H1 (cell line): Measurements from ENCODE around the gene POLR3A. TPM values are rescaled to one million over a fixed set of nuclear protein-coding genes. Genes with fewer than 3 reads are reported as not detected.

Source experiments
- CTCF ChIA-PET: fragments of 300-600 bp; sonication (Branson Sonifier 250); formaldehyde crosslinking; loops from one replicate; lab custom pipeline; 2021; ENCODE audit not compliant: partially characterized antibody; lab: Charles Lee
- POLR2A ChIA-PET: fragments of 300-600 bp; sonication (Branson Sonifier 250); formaldehyde crosslinking; loops from one replicate; lab custom pipeline; 2021; ENCODE audit warnings: inconsistent platforms; ENCODE audit not compliant: partially characterized antibody; lab: Charles Lee
- DNase-seq, 2 experiments: peaks; one replicate each; pipeline versions ENCODE4 v3.0.0 to v3.0.0-alpha.2; 2010 to 2022; ENCODE audit warnings: low spot score in 2 of 2, low read depth in 1 of 2, mixed read lengths in 1 of 2
- FAIRE-seq: peaks from 2 replicates; lab custom pipeline; 2011; peaks lifted over from hg19 to GRCh38; lab: Jason Lieb, UNC
- H2AFZ ChIP-seq: 2 replicates; pipeline ENCODE4 v1.8.1; 2012; ENCODE audit warnings: low read length, inconsistent platforms
- H2AK5ac ChIP-seq: 2 replicates; pipeline ENCODE4 v1.6.1; 2013; ENCODE audit warnings: low read depth, low read length
- H2BK120ac ChIP-seq: replicated peaks from 2 replicates; pipeline ENCODE3; 2013; ENCODE audit warnings: low read depth, low read length, inconsistent platforms
- H2BK12ac ChIP-seq: 2 replicates; pipeline ENCODE4 v1.6.1; 2013; ENCODE audit warnings: low read depth, low read length
- H2BK15ac ChIP-seq: 2 replicates; pipeline ENCODE4 v1.6.1; 2013; ENCODE audit warnings: low read length
- H2BK20ac ChIP-seq: 2 replicates; pipeline ENCODE4 v1.6.1; 2013; ENCODE audit warnings: low read length
- H2BK5ac ChIP-seq: 2 replicates; pipeline ENCODE4 v1.6.1; 2013; ENCODE audit warnings: low read depth, low read length
- H3K14ac ChIP-seq: 2 replicates; pipeline ENCODE4 v1.6.1; 2013; ENCODE audit warnings: inconsistent platforms; ENCODE audit not compliant: insufficient read length
- H3K18ac ChIP-seq: 2 replicates; pipeline ENCODE4 v1.6.1; 2013; ENCODE audit warnings: low read length; ENCODE audit errors: extremely low read depth
- H3K23ac ChIP-seq: 2 replicates; pipeline ENCODE4 v1.6.1; 2013; ENCODE audit warnings: inconsistent platforms; ENCODE audit not compliant: insufficient read length
- H3K23me2 ChIP-seq: 2 replicates; pipeline ENCODE4 v1.6.1; 2013; ENCODE audit warnings: low read depth, low read length
- H3K27ac ChIP-seq: 2 replicates; pipeline ENCODE4 v1.6.1; 2011; ENCODE audit warnings: low read depth, low read length, inconsistent platforms
- H3K27me3 ChIP-seq, 4 experiments: replicated peaks in 1 of 4; 1 replicate in 1 of 4; 2 replicates in 3 of 4; pipeline versions ENCODE4 v1.6.1 to v1.8.1; 2011 to 2013; ENCODE audit warnings: low read length in 3 of 4, mild to moderate bottlenecking in 3 of 4, inconsistent platforms in 2 of 4, mixed read lengths in 2 of 4, moderate library complexity in 1 of 4; ENCODE audit not compliant: control insufficient read depth in 3 of 4, insufficient read depth in 3 of 4; ENCODE audit errors: extremely low read depth in 1 of 4
- H3K36me3 ChIP-seq, 4 experiments: 2 replicates each; pipeline versions ENCODE4 v1.6.1 to v1.8.1; 2011 to 2013; ENCODE audit warnings: mild to moderate bottlenecking in 4 of 4, low read length in 3 of 4, moderate library complexity in 2 of 4, control low read depth in 1 of 4, inconsistent platforms in 1 of 4; ENCODE audit not compliant: insufficient read depth in 4 of 4, control insufficient read depth in 2 of 4
- H3K4ac ChIP-seq: replicated peaks from 2 replicates; pipeline ENCODE3; 2013; ENCODE audit warnings: low read length, low read depth, mixed read lengths, inconsistent platforms; ENCODE audit not compliant: insufficient read length
- H3K4me1 ChIP-seq, 4 experiments: replicated peaks in 1 of 4; 1 replicate in 1 of 4; 2 replicates in 3 of 4; pipeline versions ENCODE4 v1.6.1 to v1.8.1; 2011 to 2013; ENCODE audit warnings: low read length in 3 of 4, inconsistent platforms in 2 of 4, mixed read lengths in 1 of 4; ENCODE audit not compliant: insufficient read depth in 4 of 4, control insufficient read depth in 3 of 4
- H3K4me2 ChIP-seq, 2 experiments: 2 replicates each; pipeline versions ENCODE4 v1.6.1 to v1.8.1; 2011 to 2013; ENCODE audit warnings: low read depth in 2 of 2, low read length in 2 of 2, control low read depth in 1 of 2, inconsistent platforms in 1 of 2, mild to moderate bottlenecking in 1 of 2; ENCODE audit not compliant: insufficient read depth in 1 of 2
- H3K4me3 ChIP-seq, 4 experiments: fragments of 200-600, 300-600 bp in 1 of 4; sonication (generic), shearing (Covaris generic), sonication (Bioruptor Twin) in 1 of 4; 2 replicates each; pipeline versions ENCODE4 v1.5.1 to v1.8.1; 2011 to 2016; ENCODE audit warnings: low read length in 4 of 4, low read depth in 3 of 4, control low read depth in 2 of 4, inconsistent platforms in 2 of 4, mild to moderate bottlenecking in 2 of 4, mixed read lengths in 1 of 4, moderate library complexity in 1 of 4; ENCODE audit not compliant: insufficient read depth in 2 of 4; ENCODE audit errors: extremely low read depth in 1 of 4
- H3K56ac ChIP-seq: replicated peaks from 2 replicates; pipeline ENCODE3; 2013; ENCODE audit warnings: low read depth, mild to moderate bottlenecking, mixed read lengths, low read length, inconsistent platforms; ENCODE audit not compliant: insufficient read length
- H3K79me1 ChIP-seq: 2 replicates; pipeline ENCODE4 v1.6.1; 2013; ENCODE audit warnings: low read depth, low read length, control low read depth
- H3K79me2 ChIP-seq, 2 experiments: 2 replicates each; pipeline versions ENCODE4 v1.6.1 to v1.8.1; 2012 to 2013; ENCODE audit warnings: low read length in 2 of 2, mild to moderate bottlenecking in 2 of 2, inconsistent platforms in 1 of 2; ENCODE audit not compliant: insufficient read depth in 2 of 2, control insufficient read depth in 1 of 2
- H3K9ac ChIP-seq, 4 experiments: replicated peaks in 1 of 4; 1 replicate in 1 of 4; 2 replicates in 3 of 4; pipeline versions ENCODE4 v1.6.1 to v1.8.1; 2011 to 2013; ENCODE audit warnings: low read depth in 3 of 4, low read length in 3 of 4, control low read depth in 2 of 4, mild to moderate bottlenecking in 2 of 4, moderate library complexity in 2 of 4, inconsistent platforms in 1 of 4; ENCODE audit errors: extremely low read depth in 1 of 4
- H3K9me3 ChIP-seq, 2 experiments: 2 replicates each; pipeline versions ENCODE4 v1.6.1 to v1.8.1; 2012 to 2013; ENCODE audit warnings: mild to moderate bottlenecking in 2 of 2, moderate library complexity in 2 of 2, control low read depth in 1 of 2, inconsistent platforms in 1 of 2, low read depth in 1 of 2, low read length in 1 of 2, mixed read lengths in 1 of 2; ENCODE audit not compliant: insufficient read depth in 2 of 2
- H4K20me1 ChIP-seq, 2 experiments: replicated peaks in 1 of 2; 2 replicates each; pipeline versions ENCODE3 to v1.8.1; 2011 to 2013; ENCODE audit warnings: inconsistent platforms in 2 of 2, low read length in 2 of 2, mild to moderate bottlenecking in 1 of 2; ENCODE audit not compliant: insufficient read depth in 2 of 2, control insufficient read depth in 1 of 2
- H4K5ac ChIP-seq: 2 replicates; pipeline ENCODE4 v1.6.1; 2013; ENCODE audit warnings: low read length, low read depth, mixed read lengths, inconsistent platforms; ENCODE audit not compliant: insufficient read length
- H4K8ac ChIP-seq: 2 replicates; pipeline ENCODE4 v1.8.0; 2013; ENCODE audit warnings: mild to moderate bottlenecking, moderate library complexity, low read length, inconsistent platforms; ENCODE audit not compliant: insufficient read depth; ENCODE audit errors: extremely low read depth
- H4K91ac ChIP-seq: replicated peaks from 2 replicates; pipeline ENCODE3; 2013; ENCODE audit warnings: low read length, mixed read lengths, inconsistent platforms; ENCODE audit not compliant: insufficient read length
- KDM1A ChIP-seq: fragments of 200-600, 300-600 bp; sonication (generic); IDR thresholded peaks from 2 replicates; pipeline ENCODE4 v1.7.1; 2016; ENCODE audit warnings: mild to moderate bottlenecking, low read length, borderline replicate concordance
- POLR2AphosphoS5 ChIP-seq: IDR thresholded peaks from 2 replicates; pipeline ENCODE4 v1.6.1; 2011; ENCODE audit warnings: low read depth, low read length
- TEAD4 ChIP-seq: IDR thresholded peaks from 2 replicates; pipeline ENCODE4 v1.6.1; 2012; ENCODE audit warnings: low read depth, low read length, inconsistent platforms, mixed read lengths
- polyA plus RNA-seq, 7 experiments: library from polyadenylated mRNA; depleted of rRNA in 3 of 7; stranded (reverse) in 5 of 7; unstranded in 2 of 7; fragments of >200 nt in 5 of 7; fragments of 200-250 nt in 2 of 7; gene quantifications; 1 replicate in 5 of 7; 2 replicates in 1 of 7; 4 replicates in 1 of 7; pipeline versions ENCODE4 v1.2.1 to v1.2.3, GENCODE V29; 2011 to 2013; ENCODE audit warnings: missing spikeins in 2 of 7, mixed read lengths in 2 of 7
- total RNA-seq: library from RNA; stranded (reverse); fragmentation: NEBNext Ultra II Directional; extraction: Animal tissue kit (Norgen Biotek cat#: 25700); gene quantifications from 2 replicates; pipeline ENCODE4 v1.2.1, GENCODE V29; 2021

Gene POLR3A
- total and polyA plus RNA-seq, 2 of the 8 experiments (the other 6 are each of a cell fraction or from before 2014, with no cell fraction given): 11.3 to 38.6 TPM

- TF ChIP-seq TEAD4 (no peak), KDM1A (no peak), POLR2AphosphoS5 (0 out of 2 replicates have a peak, but pooled peaks have one; percentile 42)
- Histone ChIP-seq H2BK120ac (no peak overlapping the region), H3K18ac (no peak overlapping the region), H3K23ac (no peak overlapping the region), H2BK15ac (no peak overlapping the region), H3K79me2 (peaks cover 0 to 24% of the 10 kb centered on the region in 2 experiments; a peak in 2 of 4 replicates), H3K36me3 (peaks cover 15 to 39% (median 31%) of the 10 kb centered on the region in 4 experiments), H4K5ac (no peak overlapping the region), H2AK5ac (no peak overlapping the region), H3K79me1 (0 out of 2 replicates have a peak, but pooled peaks cover 9% of the 10 kb centered on the region), H4K8ac (no peak overlapping the region), H2BK5ac (no peak overlapping the region; the same call in 1 of the 2 replicates), H2AFZ (no peak overlapping the region), H3K14ac (no peak overlapping the region), H3K23me2 (no peaks in the 10 kb centered on the region; the same call in 1 of the 2 replicates), H3K4me3 (no peak overlapping the region), H2BK12ac (no peak overlapping the region), H3K27ac (0 out of 2 replicates have a peak overlapping the region, but pooled peaks have one; percentile 16), H4K91ac (no peak overlapping the region), H3K56ac (no peak overlapping the region), H3K4me2 (no peak overlapping the region), H3K27me3 (no peaks in the 10 kb centered on the region; a peak in 1 of 7 replicates), H2BK20ac (no peak overlapping the region), H3K9ac (no peak overlapping the region), H3K4ac (no peak overlapping the region), H3K9me3 (no peaks in the 10 kb centered on the region), H4K20me1 (peaks cover 10 to 27% of the 10 kb centered on the region in 2 experiments), H3K4me1 (peaks cover 3 to 17% (median 11%) of the 10 kb centered on the region in 4 experiments)
- FAIRE-seq (no peak), DNase-seq (no peak)
- POLR2A ChIA-PET: interaction anchor here (0.7 to 5.8 kb wide), 5 partner anchors 8 to 71 kb away, joined by 3 to 41 read pairs (median 18); partner anchors contain the start of genes POLR3A and RPS24
- CTCF ChIA-PET: interaction anchor here (1.1 to 5.3 kb wide), 3 partner anchors 118 to 259 kb away, joined by 3 to 80 read pairs (median 23); no protein-coding TSS in a partner anchor
Observed at GRCh38 chr10:78044179-78044578, 14.9 kb upstream of the POLR3A start.
